ENCODE measurements around the gene ATXN1.

- TF ChIP-seq CTCF (conservative IDR thresholded peaks at IDR 0.05; ENCODE audit: low read depth in 2 of 2) = no peak
- TF ChIP-seq POLR2AphosphoS5 (IDR thresholded peaks at IDR 0.05; ENCODE audit: low read depth) = no peak
- TF ChIP-seq ETS1 (IDR thresholded peaks at IDR 0.05) = no peak
Observed at GRCh38 chr6:16723826-16724225, 37.4 kb downstream of the ATXN1 start.

Measured in GM23338 (cell line).